Stimulated activated CD8-positive, alpha-beta memory T cell treated with anti-CD3 and anti-CD28 coated beads, Interleukin-4, amount 100 ng/mL, for 48 hours (primary cell): ENCODE measurements around the gene SPO11.
"Not testable (repeated sequence)": the region's sequence is repeated elsewhere in the genome, so short reads cannot be mapped to it uniquely, and the experiment has no call there.

Source experiments
- DNase-seq: peaks from one replicate; pipeline ENCODE4 v3.0.0-alpha.2; 2020

SPO11 gene

GRCh38 chr20:57342829-57343228 lies 13.2 kb downstream of the SPO11 start:
- DNase-seq: no peak

GRCh38 chr20:57346477-57346876 lies 16.9 kb downstream of the SPO11 start:
- peak; percentile 88 for DNase-seq

GRCh38 chr20:57347393-57347792 lies 17.8 kb downstream of the SPO11 start:
- no peak for DNase-seq

GRCh38 chr20:57348200-57348921 lies 18.8 kb downstream of the SPO11 start:
- not testable (repeated sequence) for DNase-seq

GRCh38 chr20:57348922-57349574 lies 19.4 kb downstream of the SPO11 start:
- peak; percentile 34 for DNase-seq

- DNase-seq: no peak
Measured at GRCh38 chr20:57350081-57350710, 20.6 kb downstream of the SPO11 start.

GRCh38 chr20:57350726-57351041 lies 21.1 kb downstream of the SPO11 start:
- not testable (repeated sequence) for DNase-seq

GRCh38 chr20:57351042-57351783 lies 21.6 kb downstream of the SPO11 start, which contains the start of gene RAE1:
Gene RAE1, plus strand, starts transcription at chr20:57351255. Its CDS starts 2,784 bp downstream, at chr20:57354039.
- DNase-seq: peak; percentile 94

GRCh38 chr20:57352305-57352704 lies 22.7 kb downstream of the SPO11 start:
- no peak for DNase-seq

- no peak for DNase-seq
Measured at GRCh38 chr20:57353351-57353750, 23.7 kb downstream of the SPO11 start.

GRCh38 chr20:57361517-57361916 lies 31.9 kb downstream of the SPO11 start:
- no peak for DNase-seq

GRCh38 chr20:57364451-57364850 lies 34.8 kb downstream of the SPO11 start:
- no peak for DNase-seq

GRCh38 chr20:57369596-57369995 lies 40.0 kb downstream of the SPO11 start:
- DNase-seq: no peak

- no peak for DNase-seq
Measured at GRCh38 chr20:57370316-57370715, 40.7 kb downstream of the SPO11 start.

- DNase-seq: no peak
Measured at GRCh38 chr20:57371363-57371762, 41.8 kb downstream of the SPO11 start.

- no peak for DNase-seq
Measured at GRCh38 chr20:57372157-57372556, 42.6 kb downstream of the SPO11 start.

- DNase-seq: no peak
Measured at GRCh38 chr20:57372581-57373350, 43.2 kb downstream of the SPO11 start.

GRCh38 chr20:57374343-57374930 lies 44.8 kb downstream of the SPO11 start:
- DNase-seq: no peak

GRCh38 chr20:57374931-57375651 lies 45.5 kb downstream of the SPO11 start:
- DNase-seq: no peak

- no peak for DNase-seq
Measured at GRCh38 chr20:57375652-57376230, 46.1 kb downstream of the SPO11 start.

GRCh38 chr20:57377350-57377749 lies 47.7 kb downstream of the SPO11 start:
- DNase-seq: no peak
